HepG2 (cell line): ENCODE results near the gene FHDC1.

Experiments used
- NAIF1 ChIP-seq: sonication (generic); formaldehyde crosslinking; IDR thresholded peaks from 2 replicates; pipeline ENCODE4 v1.5.0; 2020; ENCODE audit warnings: mild to moderate bottlenecking, missing genetic modification reagents, borderline replicate concordance
- POLR2AphosphoS5 ChIP-seq: IDR thresholded peaks from 2 replicates; pipeline ENCODE4 v1.6.1; 2012; ENCODE audit warnings: low read depth, low read length
- RFX1 ChIP-seq: fragments of 450-650 bp; IDR thresholded peaks from 2 replicates; pipeline ENCODE4 v1.6.1; 2017
- SIX1 ChIP-seq: sonication (generic); formaldehyde crosslinking; IDR thresholded peaks from 2 replicates; pipeline ENCODE4 v1.4.0; 2020; ENCODE audit warnings: missing genetic modification reagents, borderline replicate concordance

GRCh38 chr4:153014460-153014859 lies 78.3 kb downstream of the FHDC1 start:
- TF ChIP-seq SIX1 (CRISPR knock-in tag) (no peak), POLR2AphosphoS5 (no peak), RFX1 (no peak), NAIF1 (no peak)
